ENCODE results near the gene SH3GLB1. TPM values are rescaled to one million over a fixed set of nuclear protein-coding genes. Genes with fewer than 3 reads are reported as not detected.
"Not testable (repeated sequence)": the region's sequence is repeated elsewhere in the genome, so short reads cannot be mapped to it uniquely, and the experiment has no call there.

Gene SH3GLB1
- total RNA-seq = 53.9 and 62.8 TPM in 2 replicates

GRCh38 chr1:86704458-86704971 is at the start of gene SH3GLB1:
SH3GLB1 (plus strand) TSS chr1:86704576; CDS start chr1:86704900, 324 bp downstream.
- peak within 1 kb of the TSS; percentile 99 for H3K4me2 ChIP-seq (ENCODE audit: insufficient read depth, low read length)
- H3K27ac ChIP-seq (ENCODE audit: low read depth, low read length) = peak within 1 kb of the TSS; percentile 89
- TF ChIP-seq CTCF (IDR thresholded peaks at IDR 0.05; ENCODE audit: extremely low read depth, low read depth, low read length) = peak; percentile 73

GRCh38 chr1:86658381-86658780 is 46.0 kb upstream of the SH3GLB1 start:
- H4K20me1 ChIP-seq (ENCODE audit: insufficient read depth, low read length); H3K4me2 ChIP-seq (ENCODE audit: insufficient read depth, low read length); DNase-seq (ENCODE audit: insufficient read length, low spot score, missing footprints); H3K27me3 ChIP-seq (ENCODE audit: insufficient read depth, low read length); H2AFZ ChIP-seq (ENCODE audit: low read length); H3K36me3 ChIP-seq (ENCODE audit: insufficient read depth, low read length); H3K4me3 ChIP-seq (ENCODE audit: insufficient read depth, low read length); H3K9me3 ChIP-seq (ENCODE audit: low read depth, low read length); H3K79me2 ChIP-seq (ENCODE audit: insufficient read depth, low read length); H3K4me1 ChIP-seq (ENCODE audit: insufficient read depth, low read length); H3K27ac ChIP-seq (ENCODE audit: low read depth, low read length): not testable (repeated sequence)

More at GRCh38 chr1:86704458-86704971, at the start of gene SH3GLB1:
- H4K20me1 ChIP-seq (ENCODE audit: insufficient read depth, low read length) = peaks cover 41% of the 10 kb centered on the region
- peaks cover 36% of the 10 kb centered on the region for H3K4me1 ChIP-seq (ENCODE audit: insufficient read depth, low read length)
- H3K27me3 ChIP-seq (ENCODE audit: insufficient read depth, low read length) = no peaks in the 10 kb centered on the region
- peak within 1 kb of the TSS; percentile 83 for H3K4me3 ChIP-seq (ENCODE audit: insufficient read depth, low read length)
- peak; percentile 96 for DNase-seq (ENCODE audit: insufficient read length, low spot score, missing footprints)
- H3K9me3 ChIP-seq (ENCODE audit: low read depth, low read length) = no peaks in the 10 kb centered on the region
- H3K36me3 ChIP-seq (ENCODE audit: insufficient read depth, low read length) = no peaks in the 10 kb centered on the region
- H3K79me2 ChIP-seq (ENCODE audit: insufficient read depth, low read length) = peaks cover 47% of the 10 kb centered on the region
- H2AFZ ChIP-seq (ENCODE audit: low read length) = peak within 1 kb of the TSS; percentile 99

- TF ChIP-seq CTCF (IDR thresholded peaks at IDR 0.05; ENCODE audit: extremely low read depth, low read depth, low read length) = no peak
- H2AFZ ChIP-seq (ENCODE audit: low read length) = no peak overlapping the region
- no peak overlapping the region for H3K4me3 ChIP-seq (ENCODE audit: insufficient read depth, low read length)
- no peaks in the 10 kb centered on the region for H3K27me3 ChIP-seq (ENCODE audit: insufficient read depth, low read length)
- DNase-seq (ENCODE audit: insufficient read length, low spot score, missing footprints) = no peak
- no peak overlapping the region for H3K4me2 ChIP-seq (ENCODE audit: insufficient read depth, low read length)
- no peaks in the 10 kb centered on the region for H3K36me3 ChIP-seq (ENCODE audit: insufficient read depth, low read length)
- H3K79me2 ChIP-seq (ENCODE audit: insufficient read depth, low read length) = no peaks in the 10 kb centered on the region
- no peaks in the 10 kb centered on the region for H3K9me3 ChIP-seq (ENCODE audit: low read depth, low read length)
- H4K20me1 ChIP-seq (ENCODE audit: insufficient read depth, low read length) = no peaks in the 10 kb centered on the region
- no peak overlapping the region for H3K27ac ChIP-seq (ENCODE audit: low read depth, low read length)
- H3K4me1 ChIP-seq (ENCODE audit: insufficient read depth, low read length) = no peaks in the 10 kb centered on the region
Measured at GRCh38 chr1:86666368-86666767, 38.0 kb upstream of the SH3GLB1 start.

DNA sequence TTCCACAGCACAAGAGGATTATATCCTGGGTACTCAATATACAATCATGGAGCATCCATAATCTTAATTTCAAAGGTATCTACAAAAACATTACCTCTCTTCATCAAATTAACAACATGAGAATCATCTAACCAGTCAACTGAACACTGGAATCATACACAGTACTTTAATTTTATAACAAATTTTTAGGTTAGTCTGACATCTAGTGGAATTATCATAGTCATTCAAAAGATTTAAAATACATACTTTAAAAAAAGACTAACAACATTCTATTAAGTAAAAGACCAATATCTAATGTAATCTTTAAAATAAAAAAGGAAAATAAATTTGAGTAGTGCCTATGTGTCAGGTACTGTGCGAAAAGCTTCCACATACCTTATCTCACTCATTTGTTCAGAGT is 16.8 kb upstream of the SH3GLB1 start:
- H3K27ac ChIP-seq (ENCODE audit: low read depth, low read length) = no peak overlapping the region
- no peaks in the 10 kb centered on the region for H4K20me1 ChIP-seq (ENCODE audit: insufficient read depth, low read length)
- no peak overlapping the region for H3K4me2 ChIP-seq (ENCODE audit: insufficient read depth, low read length)
- DNase-seq (ENCODE audit: insufficient read length, low spot score, missing footprints) = peak; percentile 52
- H3K9me3 ChIP-seq (ENCODE audit: low read depth, low read length) = no peaks in the 10 kb centered on the region
- no peaks in the 10 kb centered on the region for H3K4me1 ChIP-seq (ENCODE audit: insufficient read depth, low read length)
- peak; percentile 28 for TF ChIP-seq CTCF (IDR thresholded peaks at IDR 0.05; ENCODE audit: extremely low read depth, low read depth, low read length)
- H3K4me3 ChIP-seq (ENCODE audit: insufficient read depth, low read length) = no peak overlapping the region
- no peaks in the 10 kb centered on the region for H3K79me2 ChIP-seq (ENCODE audit: insufficient read depth, low read length)
- H3K27me3 ChIP-seq (ENCODE audit: insufficient read depth, low read length) = no peaks in the 10 kb centered on the region
- H2AFZ ChIP-seq (ENCODE audit: low read length) = no peak overlapping the region
- no peaks in the 10 kb centered on the region for H3K36me3 ChIP-seq (ENCODE audit: insufficient read depth, low read length)
